ENCODE measurements around the gene TMA7. TPM values are rescaled to one million over a fixed set of nuclear protein-coding genes. Genes with fewer than 3 reads are reported as not detected.
A peak's percentile ranks its signal among the peaks of the same experiment; 100 is the strongest.

The TMA7 gene
- total and polyA plus RNA-seq, 9 of the 15 experiments (the other 6 are each of a cell fraction or from before 2014, with no cell fraction given): 209 to 1,003 (median 486) TPM

DNA sequence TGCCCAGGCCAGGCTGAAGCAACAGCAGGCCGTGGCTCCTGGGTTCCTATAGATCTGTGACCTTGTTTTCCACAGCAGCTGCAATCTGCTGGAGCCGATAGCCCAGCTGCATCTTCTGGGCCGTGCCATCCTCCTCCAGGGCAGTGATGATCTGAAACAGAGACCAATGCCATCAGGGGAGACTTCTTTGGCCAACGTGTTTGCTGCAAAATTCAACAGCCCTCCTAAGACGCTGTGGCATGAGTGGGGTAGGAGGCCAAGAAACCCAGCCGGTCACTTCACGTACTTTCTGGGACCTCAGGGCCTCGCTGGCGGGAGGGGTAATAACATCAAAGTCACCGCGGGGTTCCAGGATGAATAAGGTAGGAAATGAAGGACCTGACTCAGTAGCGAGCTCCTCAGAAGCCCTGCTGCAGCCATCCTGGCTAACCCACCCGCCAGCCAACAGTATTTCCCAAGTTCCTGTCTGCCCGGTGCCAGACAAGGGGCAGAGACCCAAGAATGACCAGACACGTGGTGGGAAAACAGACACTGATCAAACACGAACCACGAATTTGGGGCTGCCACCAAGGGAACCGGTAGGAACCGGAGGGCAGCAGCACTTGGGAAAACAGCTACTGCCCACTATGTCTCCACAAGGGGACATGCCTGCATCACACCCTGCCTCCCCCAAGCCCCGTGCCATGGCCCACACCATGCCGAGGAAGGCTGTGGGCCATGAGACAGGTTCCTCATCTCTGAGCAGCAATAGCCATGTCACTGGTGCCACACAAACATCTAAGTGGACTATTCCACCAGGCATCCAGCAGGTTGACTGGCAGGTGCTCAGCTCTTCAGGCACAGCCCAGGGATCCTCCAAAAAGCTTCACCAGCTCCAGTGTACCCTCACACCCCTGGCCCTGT is 35.4 kb upstream of the TMA7 start:
- Histone ChIP-seq H3K9ac (ENCODE audit: insufficient read depth in 1 of 2, low read depth in 2 of 2, low read length in 2 of 2) (peak overlapping the region in 1 of 2 experiments; percentile 23; a peak in 1 of 4 replicates), H3K4me3 (no peak overlapping the region), H3K27me3 (ENCODE audit: control insufficient read depth in 2 of 2, insufficient read depth in 2 of 2, low read length in 2 of 2) (no peaks in the 10 kb centered on the region), H3K36me3 (ENCODE audit: control insufficient read depth, insufficient read depth, low read length) (no peaks in the 10 kb centered on the region), H4K20me1 (replicated peaks; ENCODE audit: control insufficient read depth, insufficient read depth, low read length) (0 out of 2 replicates have a peak, but pooled peaks cover 6% of the 10 kb centered on the region), H2AFZ (ENCODE audit: low read depth, low read length) (no peak overlapping the region), H3K27ac (ENCODE audit: extremely low read depth, low read depth, low read length) (no peak overlapping the region), H3K9me1 (ENCODE audit: control insufficient read depth, insufficient read depth, low read length) (no peaks in the 10 kb centered on the region), H3K9me3 (replicated peaks; ENCODE audit: control insufficient read depth, insufficient read depth, low read depth, low read length) (no peaks in the 10 kb centered on the region), H3K4me2 (ENCODE audit: insufficient read depth, low read length) (no peak overlapping the region), H3K79me2 (ENCODE audit: control insufficient read depth, insufficient read depth, low read length) (no peaks in the 10 kb centered on the region), H3K4me1 (replicated peaks in 1 of 2; ENCODE audit: control insufficient read depth in 2 of 2, insufficient read depth in 2 of 2, low read length in 2 of 2) (peaks cover 0 to 3% of the 10 kb centered on the region in 2 experiments; a peak in 1 of 5 replicates)
- POLR2A ChIA-PET: interaction anchor here (0.6 to 0.7 kb wide), 3 partner anchors 22 to 989 kb away, joined by 3 read pairs; no protein-coding TSS in a partner anchor
- in situ Hi-C loops (cut with MboI): loop anchor here (5.0 kb wide), 1 partner anchor 33 kb away; no protein-coding TSS in a partner anchor
- CTCF ChIA-PET (ENCODE audit: low intra/inter-chr PET ratio): no interaction called here
- intact Hi-C loops (cut with micrococcal nuclease): loop anchor here (5.0 to 10.0 kb wide), 3 partner anchors 100 to 210 kb away; partner anchors contain the start of gene SHISA5
- WGBS (ENCODE audit: insufficient coverage, low coverage, missing lambda C conversion rate): 50% methylated on average over 16 of the region's 21 CpGs
- DNase-seq (ENCODE audit: extremely low read depth in 1 of 4, low spot score in 3 of 4) (no peak), FAIRE-seq (no peak), ATAC-seq (no peak)
- TF ChIP-seq, protein P1, sequence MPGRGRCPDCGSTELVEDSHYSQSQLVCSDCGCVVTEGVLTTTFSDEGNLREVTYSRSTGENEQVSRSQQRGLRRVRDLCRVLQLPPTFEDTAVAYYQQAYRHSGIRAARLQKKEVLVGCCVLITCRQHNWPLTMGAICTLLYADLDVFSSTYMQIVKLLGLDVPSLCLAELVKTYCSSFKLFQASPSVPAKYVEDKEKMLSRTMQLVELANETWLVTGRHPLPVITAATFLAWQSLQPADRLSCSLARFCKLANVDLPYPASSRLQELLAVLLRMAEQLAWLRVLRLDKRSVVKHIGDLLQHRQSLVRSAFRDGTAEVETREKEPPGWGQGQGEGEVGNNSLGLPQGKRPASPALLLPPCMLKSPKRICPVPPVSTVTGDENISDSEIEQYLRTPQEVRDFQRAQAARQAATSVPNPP (IDR thresholded peaks at IDR 0.05; ENCODE audit: borderline replicate concordance, insufficient read depth, insufficient read length): no peak
- TF ChIP-seq, protein P2, sequence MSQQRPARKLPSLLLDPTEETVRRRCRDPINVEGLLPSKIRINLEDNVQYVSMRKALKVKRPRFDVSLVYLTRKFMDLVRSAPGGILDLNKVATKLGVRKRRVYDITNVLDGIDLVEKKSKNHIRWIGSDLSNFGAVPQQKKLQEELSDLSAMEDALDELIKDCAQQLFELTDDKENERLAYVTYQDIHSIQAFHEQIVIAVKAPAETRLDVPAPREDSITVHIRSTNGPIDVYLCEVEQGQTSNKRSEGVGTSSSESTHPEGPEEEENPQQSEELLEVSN (IDR thresholded peaks at IDR 0.05; ENCODE audit: borderline replicate concordance in 1 of 2, extremely low read depth in 1 of 2, insufficient read depth in 1 of 2, insufficient read length in 1 of 2, low read depth in 1 of 2, low read length in 1 of 2, poor library complexity in 1 of 2, severe bottlenecking in 1 of 2): no peak
- no peak for TF ChIP-seq KAT7 (CRISPR knock-in tag; IDR thresholded peaks at IDR 0.05; ENCODE audit: borderline replicate concordance)
- TF ChIP-seq MTA3 (IDR thresholded peaks at IDR 0.05; ENCODE audit: borderline replicate concordance): no peak
- no peak for TF ChIP-seq RFX5 (IDR thresholded peaks at IDR 0.05; ENCODE audit: low read depth, low read length)
- TF ChIP-seq ZNF764 (CRISPR knock-in tag; IDR thresholded peaks at IDR 0.05; ENCODE audit: low read depth): no peak
- no peak for TF ChIP-seq RBM17 (IDR thresholded peaks at IDR 0.05; ENCODE audit: borderline replicate concordance, low read depth, low read length)
- TF ChIP-seq, protein P3, sequence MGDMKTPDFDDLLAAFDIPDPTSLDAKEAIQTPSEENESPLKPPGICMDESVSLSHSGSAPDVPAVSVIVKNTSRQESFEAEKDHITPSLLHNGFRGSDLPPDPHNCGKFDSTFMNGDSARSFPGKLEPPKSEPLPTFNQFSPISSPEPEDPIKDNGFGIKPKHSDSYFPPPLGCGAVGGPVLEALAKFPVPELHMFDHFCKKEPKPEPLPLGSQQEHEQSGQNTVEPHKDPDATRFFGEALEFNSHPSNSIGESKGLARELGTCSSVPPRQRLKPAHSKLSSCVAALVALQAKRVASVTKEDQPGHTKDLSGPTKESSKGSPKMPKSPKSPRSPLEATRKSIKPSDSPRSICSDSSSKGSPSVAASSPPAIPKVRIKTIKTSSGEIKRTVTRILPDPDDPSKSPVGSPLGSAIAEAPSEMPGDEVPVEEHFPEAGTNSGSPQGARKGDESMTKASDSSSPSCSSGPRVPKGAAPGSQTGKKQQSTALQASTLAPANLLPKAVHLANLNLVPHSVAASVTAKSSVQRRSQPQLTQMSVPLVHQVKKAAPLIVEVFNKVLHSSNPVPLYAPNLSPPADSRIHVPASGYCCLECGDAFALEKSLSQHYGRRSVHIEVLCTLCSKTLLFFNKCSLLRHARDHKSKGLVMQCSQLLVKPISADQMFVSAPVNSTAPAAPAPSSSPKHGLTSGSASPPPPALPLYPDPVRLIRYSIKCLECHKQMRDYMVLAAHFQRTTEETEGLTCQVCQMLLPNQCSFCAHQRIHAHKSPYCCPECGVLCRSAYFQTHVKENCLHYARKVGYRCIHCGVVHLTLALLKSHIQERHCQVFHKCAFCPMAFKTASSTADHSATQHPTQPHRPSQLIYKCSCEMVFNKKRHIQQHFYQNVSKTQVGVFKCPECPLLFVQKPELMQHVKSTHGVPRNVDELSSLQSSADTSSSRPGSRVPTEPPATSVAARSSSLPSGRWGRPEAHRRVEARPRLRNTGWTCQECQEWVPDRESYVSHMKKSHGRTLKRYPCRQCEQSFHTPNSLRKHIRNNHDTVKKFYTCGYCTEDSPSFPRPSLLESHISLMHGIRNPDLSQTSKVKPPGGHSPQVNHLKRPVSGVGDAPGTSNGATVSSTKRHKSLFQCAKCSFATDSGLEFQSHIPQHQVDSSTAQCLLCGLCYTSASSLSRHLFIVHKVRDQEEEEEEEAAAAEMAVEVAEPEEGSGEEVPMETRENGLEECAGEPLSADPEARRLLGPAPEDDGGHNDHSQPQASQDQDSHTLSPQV (IDR thresholded peaks at IDR 0.05): no peak
- BruUV-seq (replicated peaks): no TSS peak

Data from K562 (cell line).